ENCODE measurements around the gene CYP20A1.
"Not testable (repeated sequence)": the region's sequence is repeated elsewhere in the genome, so short reads cannot be mapped to it uniquely, and the experiment has no call there.

CYP20A1 gene, protein sequence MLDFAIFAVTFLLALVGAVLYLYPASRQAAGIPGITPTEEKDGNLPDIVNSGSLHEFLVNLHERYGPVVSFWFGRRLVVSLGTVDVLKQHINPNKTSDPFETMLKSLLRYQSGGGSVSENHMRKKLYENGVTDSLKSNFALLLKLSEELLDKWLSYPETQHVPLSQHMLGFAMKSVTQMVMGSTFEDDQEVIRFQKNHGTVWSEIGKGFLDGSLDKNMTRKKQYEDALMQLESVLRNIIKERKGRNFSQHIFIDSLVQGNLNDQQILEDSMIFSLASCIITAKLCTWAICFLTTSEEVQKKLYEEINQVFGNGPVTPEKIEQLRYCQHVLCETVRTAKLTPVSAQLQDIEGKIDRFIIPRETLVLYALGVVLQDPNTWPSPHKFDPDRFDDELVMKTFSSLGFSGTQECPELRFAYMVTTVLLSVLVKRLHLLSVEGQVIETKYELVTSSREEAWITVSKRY

DNA sequence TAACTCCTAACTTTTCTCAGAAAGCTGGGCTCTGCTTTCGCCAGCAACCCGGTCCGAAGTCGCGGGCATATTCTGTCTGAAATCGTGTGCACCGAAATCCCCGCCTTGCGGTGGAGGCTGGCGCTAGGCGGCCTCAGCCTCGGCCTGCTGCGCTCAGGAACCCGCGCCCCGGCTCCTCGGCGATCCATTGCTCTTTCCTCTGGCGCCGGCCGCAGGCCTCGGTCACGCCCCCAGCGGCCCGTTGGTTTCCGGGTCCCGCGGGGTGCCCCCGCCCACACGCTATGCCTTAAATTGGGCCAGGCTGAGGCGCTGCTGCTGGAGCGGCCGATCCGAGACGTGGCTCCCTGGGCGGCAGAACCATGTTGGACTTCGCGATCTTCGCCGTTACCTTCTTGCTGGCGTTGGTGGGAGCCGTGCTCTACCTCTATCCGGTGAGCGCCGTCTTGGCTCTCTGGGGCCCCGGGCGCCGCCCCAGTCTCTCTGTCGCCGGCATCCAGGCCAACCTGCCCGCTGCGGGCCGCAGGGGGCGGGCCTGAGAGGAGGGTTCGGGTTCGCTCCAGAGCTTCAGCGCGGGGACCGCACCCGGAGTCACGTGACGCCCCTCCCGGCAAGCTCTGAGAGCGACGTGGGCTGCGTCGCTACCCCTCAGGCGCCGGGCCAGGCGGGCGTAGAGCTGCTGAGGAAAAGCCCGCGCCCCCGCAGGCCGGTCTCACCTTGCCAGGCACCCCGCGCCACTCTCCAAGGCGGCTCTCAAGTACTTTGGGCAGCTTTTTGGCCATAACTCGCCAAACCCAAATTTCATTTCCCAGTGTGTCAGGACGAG is at the start of gene CYP20A1:
CYP20A1 (plus strand) TSS at position 315 of the 823 bp plus-strand sequence; CDS start at position 360, 45 bp downstream.
- DNase-seq (ENCODE audit: low read depth), result peak; percentile 90
- H3K4me3 ChIP-seq (ENCODE audit: low read depth, low read length), result peak within 1 kb of the TSS; percentile 93

DNA sequence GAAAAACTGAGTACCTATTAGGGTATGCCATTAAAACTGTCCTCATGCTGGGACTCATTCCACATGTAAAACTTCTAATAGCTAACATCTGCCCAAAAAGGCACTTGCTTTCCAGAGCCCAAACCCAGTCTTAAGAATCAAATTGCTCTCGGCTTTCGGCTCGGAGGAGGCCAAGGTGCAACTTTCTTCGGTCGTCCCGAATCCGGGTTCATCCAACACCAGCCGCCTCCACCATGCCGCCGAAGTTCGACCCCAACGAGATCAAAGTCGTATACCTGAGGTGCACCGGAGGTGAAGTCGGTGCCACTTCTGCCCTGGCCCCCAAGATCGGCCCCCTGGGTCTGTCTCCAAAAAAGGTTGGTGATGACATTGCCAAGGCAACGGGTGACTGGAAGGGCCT is 48.3 kb upstream of the CYP20A1 start:
- not testable (repeated sequence) for H3K4me3 ChIP-seq (ENCODE audit: low read depth, low read length); DNase-seq (ENCODE audit: low read depth)

DNA sequence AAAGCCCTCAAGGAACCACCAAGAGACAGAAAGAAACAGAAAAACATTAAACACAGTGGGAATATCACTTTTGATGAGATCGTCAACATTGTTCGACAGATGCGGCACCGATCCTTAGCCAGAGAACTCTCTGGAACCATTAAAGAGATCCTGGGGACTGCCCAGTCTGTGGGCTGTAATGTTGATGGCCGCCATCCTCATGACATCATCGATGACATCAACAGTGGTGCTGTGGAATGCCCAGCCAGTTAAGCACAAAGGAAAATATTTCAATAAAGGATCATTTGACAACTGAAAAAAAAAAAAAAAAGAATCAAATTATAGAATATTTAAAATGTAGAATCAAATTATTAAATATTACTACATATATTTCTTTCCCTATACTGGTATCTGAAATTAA is 47.8 kb upstream of the CYP20A1 start:
- not testable (repeated sequence) for DNase-seq (ENCODE audit: low read depth); H3K4me3 ChIP-seq (ENCODE audit: low read depth, low read length)

DNA sequence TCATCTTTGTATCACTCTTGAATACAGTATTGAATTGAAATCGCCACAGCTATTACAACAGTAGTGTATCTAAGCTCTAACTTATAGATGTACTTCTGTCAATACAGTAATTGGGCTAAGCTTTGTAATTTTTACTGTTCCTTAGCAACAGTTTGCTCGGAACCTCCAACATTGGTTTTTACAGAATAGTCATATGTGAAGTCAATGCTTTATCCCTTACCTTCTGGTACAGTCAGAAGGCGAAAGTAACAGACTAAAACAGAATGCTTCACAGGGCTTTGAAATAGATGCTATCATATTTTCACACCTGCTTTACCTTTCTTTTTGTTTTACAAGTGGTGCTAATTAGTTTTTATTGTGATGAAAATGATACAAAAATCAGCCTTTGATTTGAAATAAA is 46.9 kb upstream of the CYP20A1 start:
- DNase-seq (ENCODE audit: low read depth), result no peak
- H3K4me3 ChIP-seq (ENCODE audit: low read depth, low read length), result no peak overlapping the region

DNA sequence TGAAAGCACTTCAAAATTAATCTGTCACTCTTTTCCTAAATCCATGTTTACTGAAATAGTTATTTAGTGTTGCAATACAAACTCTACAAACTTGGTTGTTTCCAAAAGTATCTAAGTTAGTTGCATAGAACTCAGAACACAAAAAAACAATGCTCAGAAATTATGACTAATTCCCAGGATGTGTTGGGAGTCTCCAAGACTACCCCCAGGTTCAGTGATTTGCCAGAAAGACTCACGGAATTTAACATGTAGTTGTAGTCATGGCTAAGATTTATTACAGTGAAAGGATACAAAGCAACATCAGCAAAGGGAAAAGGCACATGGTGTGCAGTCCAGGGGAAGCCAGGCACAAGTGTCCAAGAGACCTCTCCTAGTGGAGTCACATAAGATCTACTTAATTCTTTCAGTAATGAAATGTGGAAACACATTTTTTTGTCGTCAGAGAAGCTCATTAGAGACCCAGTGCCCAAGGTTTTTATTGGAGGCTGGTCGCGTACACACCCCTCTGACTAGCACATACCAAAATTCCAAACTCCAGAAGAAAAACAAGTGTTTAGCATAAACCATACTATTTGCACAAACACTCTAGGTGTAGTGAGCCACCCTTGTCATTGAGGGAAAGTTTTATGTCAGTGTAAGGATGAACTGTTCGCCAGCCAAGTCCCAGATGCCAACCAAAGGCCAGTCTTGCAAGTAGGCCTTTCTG is 43.3 kb upstream of the CYP20A1 start:
- H3K4me3 ChIP-seq (ENCODE audit: low read depth, low read length), result no peak overlapping the region
- DNase-seq (ENCODE audit: low read depth), result no peak

DNA sequence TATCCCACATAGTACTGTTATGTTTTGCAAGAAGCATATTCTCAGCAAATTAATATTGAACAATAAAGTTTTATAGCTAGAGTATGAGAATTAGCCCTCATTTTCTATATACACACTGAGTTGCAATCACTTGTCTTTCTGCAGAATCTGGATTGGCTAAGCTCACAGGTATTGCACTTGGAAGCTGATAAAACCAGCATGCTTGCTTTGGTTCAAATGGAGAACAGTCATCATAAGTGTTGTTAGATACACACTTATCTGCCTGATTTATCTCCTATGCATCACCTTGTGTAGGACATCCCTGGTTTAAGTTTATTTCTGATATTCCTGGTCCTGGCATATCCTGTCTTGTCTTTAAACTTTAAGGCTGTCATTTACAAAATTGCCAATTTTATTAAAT is 38.0 kb upstream of the CYP20A1 start:
- no peak for DNase-seq (ENCODE audit: low read depth)
- H3K4me3 ChIP-seq (ENCODE audit: low read depth, low read length), result no peak overlapping the region

DNA sequence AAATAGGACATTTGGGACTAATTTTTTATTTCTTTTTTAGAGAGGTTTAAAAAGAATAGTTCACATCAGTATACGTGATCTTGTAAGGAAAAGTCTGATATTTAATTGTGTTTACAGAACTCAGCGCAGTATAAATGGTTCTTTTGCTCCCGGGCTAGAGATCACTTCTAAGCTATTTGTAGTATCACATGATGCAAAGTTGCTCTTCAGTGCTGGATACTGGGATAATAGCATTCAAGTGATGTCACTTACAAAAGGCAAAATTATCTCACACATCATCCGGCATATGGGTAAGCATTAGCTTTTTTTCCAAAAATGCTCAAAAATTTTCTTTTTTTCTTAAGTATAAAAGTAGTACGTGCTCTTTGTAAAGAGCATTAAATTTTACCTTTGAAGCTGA is 37.4 kb upstream of the CYP20A1 start:
- H3K4me3 ChIP-seq (ENCODE audit: low read depth, low read length), result no peak overlapping the region
- DNase-seq (ENCODE audit: low read depth), result no peak

DNA sequence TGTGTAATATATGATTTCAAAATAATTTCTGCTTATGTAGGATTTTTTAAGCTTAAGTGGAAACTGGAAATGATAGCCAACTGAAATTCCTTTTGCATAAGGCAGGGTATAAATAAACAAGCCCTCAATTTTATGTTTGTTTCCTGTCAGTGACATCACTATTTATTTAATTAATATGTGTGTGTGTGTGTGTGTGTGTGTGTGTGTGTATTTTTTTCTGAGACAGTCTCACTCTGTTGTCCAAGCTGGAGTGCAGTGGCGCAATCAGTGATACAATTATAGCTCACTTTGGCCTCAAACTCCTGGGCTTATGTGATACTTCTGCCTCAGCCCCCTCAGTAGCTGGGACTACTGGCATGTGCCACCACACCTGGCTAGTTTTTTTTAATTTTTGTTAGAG is 29.3 kb upstream of the CYP20A1 start:
- DNase-seq (ENCODE audit: low read depth), result no peak
- H3K4me3 ChIP-seq (ENCODE audit: low read depth, low read length), result no peak overlapping the region

DNA sequence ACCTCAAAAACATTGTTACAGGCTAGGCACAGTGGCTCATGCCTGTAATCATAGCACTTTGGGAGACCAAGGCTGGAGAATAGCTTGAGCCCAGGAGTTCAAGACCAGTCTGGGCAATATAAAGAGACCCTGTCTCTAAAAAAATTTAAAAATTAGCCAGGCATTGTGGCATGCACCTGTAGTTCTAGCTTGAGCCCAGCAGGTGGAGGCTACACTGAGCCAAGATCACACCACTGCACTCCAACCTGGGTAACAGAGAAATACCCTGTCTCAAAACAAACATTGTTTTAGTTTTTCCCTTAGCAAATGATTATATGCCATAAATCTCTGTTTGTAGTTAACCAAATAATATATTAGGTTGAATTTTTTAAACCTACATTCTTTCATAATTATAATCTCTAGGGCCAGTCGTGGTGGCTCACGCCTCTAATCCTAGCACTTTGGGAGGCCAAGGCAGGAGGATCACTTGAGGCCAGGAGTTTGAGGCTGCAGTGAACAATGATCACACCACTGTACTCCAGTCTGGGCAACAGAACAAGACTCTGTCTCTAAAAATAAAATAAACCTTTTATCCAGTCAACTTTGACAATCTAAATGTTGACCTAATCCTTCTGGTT is 13.3 kb upstream of the CYP20A1 start:
- H3K4me3 ChIP-seq (ENCODE audit: low read depth, low read length), result no peak overlapping the region
- no peak for DNase-seq (ENCODE audit: low read depth)

DNA sequence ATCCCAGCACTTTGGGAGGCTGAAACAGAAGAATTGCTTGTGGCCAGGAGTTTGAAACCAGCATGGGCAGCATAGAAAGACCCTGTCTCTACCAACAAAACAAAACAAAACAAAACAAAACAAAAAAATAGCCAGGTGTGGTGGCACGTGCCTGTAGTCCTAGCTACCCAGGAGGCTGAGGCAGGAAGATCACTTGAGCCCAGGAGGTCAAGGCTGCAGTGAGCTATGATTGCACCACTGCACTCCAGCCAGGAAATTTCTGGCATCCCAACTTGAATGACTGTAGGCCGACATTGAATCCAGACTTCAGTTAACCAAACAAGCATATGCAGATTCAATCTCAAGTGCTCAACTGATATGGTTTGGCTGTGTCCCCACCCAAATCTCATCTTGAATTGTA is 9.1 kb upstream of the CYP20A1 start:
- H3K4me3 ChIP-seq (ENCODE audit: low read depth, low read length); DNase-seq (ENCODE audit: low read depth): not testable (repeated sequence)

DNA sequence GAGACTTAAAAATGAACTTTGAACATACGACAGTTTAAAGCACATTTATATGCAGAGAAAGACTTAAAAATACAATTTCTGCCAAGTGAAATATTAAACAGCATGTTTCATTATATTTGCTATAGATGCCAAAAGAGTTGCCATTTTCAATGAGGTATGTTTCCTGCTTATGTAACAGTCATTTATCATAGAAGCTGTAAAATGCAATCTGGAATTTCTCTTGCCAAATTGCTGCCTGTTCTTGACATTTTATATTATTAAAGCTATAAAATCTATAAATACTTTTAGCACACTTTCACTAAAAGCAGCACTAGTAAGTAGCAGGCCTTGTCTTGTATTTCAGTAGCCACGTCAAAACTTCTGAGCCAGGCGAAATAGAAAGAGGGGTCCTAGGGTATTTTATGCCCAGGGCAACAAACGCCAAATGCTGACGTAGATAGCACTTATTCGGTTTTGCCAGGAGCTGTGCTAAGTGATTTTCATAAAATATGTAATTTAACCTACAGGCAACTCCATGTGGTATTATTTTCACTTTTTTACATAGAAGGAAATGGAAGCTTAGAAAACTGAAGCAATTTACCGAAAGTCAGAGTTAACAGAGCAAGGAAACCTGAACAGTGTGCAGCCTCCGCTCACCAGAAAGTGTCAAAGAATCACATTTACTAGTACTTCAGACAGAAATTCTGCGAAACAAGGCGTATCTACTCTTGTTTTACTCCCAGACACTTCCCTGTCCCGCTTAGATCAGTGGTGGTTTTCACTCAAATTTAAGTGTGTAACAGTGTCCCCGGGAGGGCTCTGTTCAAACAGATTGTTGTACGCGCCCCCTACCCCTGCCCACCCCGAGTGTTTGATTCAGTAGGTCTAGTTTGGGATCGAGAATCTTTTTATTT is 1.2 kb upstream of the CYP20A1 start:
- no peak for DNase-seq (ENCODE audit: low read depth)
- H3K4me3 ChIP-seq (ENCODE audit: low read depth, low read length), result peak overlapping the region; percentile 93

DNA sequence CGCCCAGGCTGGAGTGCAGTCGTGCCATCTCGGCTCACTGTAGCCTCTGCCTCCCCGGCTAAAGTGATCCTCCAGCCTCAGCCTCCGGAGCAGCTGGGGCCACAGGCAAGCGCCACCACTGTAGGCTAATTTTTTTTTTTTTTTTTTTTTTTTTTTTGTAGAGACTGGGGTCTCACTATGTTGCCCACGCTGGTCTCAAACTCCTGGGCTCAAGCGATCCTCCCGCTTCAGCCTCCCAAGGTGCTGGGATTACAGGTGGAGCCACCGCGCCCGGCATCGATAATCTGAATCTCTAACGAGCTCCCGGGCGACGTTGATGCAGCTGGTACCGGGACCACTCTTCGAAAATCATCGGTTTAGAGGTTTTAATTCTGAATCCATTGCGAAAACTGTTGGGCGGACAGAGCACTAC is 520 bp upstream of the CYP20A1 start:
- DNase-seq (ENCODE audit: low read depth), result no peak
- H3K4me3 ChIP-seq (ENCODE audit: low read depth, low read length), result peak overlapping the region; percentile 93

DNA sequence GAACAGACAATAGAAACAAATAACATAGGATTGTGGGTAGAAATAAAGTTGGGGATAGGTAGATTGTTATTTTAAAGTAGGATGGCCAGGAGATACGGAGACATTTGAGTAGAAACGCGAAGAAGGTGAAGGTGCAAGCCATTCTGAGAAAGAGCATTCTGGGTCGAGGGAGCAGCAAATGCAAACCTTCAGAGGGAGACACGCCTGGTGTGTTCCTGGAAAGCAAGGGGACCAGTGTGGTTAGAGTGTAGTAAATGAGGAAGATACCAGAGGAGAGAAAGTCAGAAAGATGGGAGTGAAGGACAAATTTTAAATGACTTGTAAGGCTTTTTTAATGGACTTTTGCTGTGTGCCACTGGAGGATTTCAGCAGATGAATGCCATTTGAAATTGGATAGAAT is 1.7 kb downstream of the CYP20A1 start:
- no peak overlapping the region for H3K4me3 ChIP-seq (ENCODE audit: low read depth, low read length)
- no peak for DNase-seq (ENCODE audit: low read depth)

DNA sequence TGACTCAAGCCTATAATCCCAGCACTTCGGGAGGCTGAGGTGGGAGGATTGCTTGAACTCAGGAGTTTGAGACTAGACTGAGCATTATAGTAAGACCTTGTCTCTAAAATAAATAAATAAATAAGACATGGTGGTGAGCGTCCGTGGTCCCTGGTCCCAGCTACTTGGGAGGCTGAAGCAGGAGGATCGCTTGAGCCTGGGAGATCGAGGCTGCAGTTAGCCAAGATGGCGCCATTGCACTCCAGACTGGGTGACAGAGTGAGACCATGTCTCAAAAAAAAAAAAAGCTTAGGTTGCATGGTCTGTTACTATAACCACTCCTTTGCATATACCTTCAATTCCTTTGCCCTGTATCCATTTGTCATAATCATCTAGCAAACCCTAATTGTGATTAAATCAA is 3.7 kb downstream of the CYP20A1 start:
- no peak overlapping the region for H3K4me3 ChIP-seq (ENCODE audit: low read depth, low read length)
- DNase-seq (ENCODE audit: low read depth), result no peak

DNA sequence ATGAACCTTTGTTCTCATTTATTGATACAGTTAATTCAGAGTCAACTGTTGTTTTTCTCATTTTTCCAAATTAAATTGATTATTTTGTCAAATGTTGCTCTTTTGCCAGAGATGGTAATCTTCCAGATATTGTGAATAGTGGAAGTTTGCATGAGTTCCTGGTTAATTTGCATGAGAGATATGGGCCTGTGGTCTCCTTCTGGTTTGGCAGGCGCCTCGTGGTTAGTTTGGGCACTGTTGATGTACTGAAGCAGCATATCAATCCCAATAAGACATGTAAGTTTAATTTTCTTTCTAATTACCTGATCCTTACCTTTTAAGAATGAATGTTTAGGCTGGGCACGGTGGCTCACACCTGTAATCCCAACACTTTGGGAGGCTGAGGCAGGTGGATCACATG is 7.8 kb downstream of the CYP20A1 start:
- no peak for DNase-seq (ENCODE audit: low read depth)

DNA sequence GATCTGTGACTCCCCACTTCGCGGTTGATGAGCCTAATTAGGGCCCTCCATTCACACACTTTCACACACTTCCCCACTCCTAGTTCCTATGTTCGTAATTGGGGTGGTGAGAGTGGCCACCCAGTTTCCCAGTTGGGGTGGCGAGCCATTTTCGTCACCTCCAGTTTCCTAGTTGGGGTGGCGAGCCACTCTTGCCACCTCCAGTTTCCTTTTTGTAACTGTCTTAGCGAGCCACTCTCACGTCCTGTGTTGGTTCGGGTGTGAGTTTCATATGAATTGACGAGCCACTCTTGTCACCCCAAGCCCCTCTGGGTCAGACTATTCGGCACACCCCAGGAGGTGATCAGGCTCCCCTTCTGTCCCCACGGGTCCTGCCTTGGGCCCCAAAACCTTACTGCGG is 14.0 kb downstream of the CYP20A1 start:
- H3K4me3 ChIP-seq (ENCODE audit: low read depth, low read length), result no peak overlapping the region
- DNase-seq (ENCODE audit: low read depth), result no peak

More for the DNA sequence above, 7.8 kb downstream of the CYP20A1 start:
- no peak overlapping the region for H3K4me3 ChIP-seq (ENCODE audit: low read depth, low read length)

DNA sequence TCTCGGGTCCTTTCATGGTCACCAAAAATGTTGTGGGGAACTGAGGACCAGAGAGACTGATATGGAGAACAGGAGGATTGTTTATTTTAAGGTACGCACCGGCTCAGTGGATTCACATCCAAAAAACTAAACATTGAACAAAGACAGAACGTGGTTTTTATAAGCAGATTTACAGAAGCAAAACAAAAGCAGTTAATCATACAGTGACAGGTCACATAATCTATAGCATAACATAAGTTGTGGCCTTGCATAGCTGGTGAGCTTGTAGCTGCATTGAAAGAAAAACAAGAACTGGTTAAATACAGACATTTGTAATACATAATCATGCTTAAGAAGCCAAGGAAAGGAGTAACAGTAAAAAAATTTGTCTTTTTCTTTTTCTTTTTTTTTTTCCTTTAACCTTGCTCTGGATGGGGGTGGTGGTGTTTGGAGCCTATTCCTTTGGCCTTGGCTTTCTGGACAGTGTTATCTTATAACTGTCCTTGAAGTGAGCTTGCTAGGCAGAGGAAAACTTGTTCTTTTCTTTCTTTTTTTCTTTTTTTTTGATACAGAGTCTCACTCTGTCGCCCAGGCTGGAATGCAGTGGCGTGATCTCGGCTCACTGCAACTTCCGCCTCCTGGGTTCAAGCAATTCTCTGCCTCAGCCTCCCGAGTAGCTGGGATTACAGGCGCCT is 14.7 kb downstream of the CYP20A1 start:
- not testable (repeated sequence) for DNase-seq (ENCODE audit: low read depth); H3K4me3 ChIP-seq (ENCODE audit: low read depth, low read length)

Measured in skeletal muscle cell (primary cell).